Coronary artery (tissue), 2 donors: Measurements from ENCODE around the gene KRTAP10-1.

Source experiments
- DNase-seq: peaks from one replicate; pipeline ENCODE4 v3.0.0-alpha.2; 2017; ENCODE audit warnings: low spot score
- H3K27ac ChIP-seq, 2 donors: fragments of 200-600 bp; sonication (generic); one replicate each; pipeline ENCODE4 v1.5.1; 2016 to 2019
- H3K4me3 ChIP-seq: fragments of 200-600 bp; sonication (generic); 2 replicates; pipeline ENCODE4 v1.5.1; 2016; ENCODE audit warnings: mild to moderate bottlenecking, moderate library complexity
- TF ChIP-seq, protein P1 (sequence below): fragments of 200-600 bp; sonication (generic); IDR thresholded peaks from one replicate; pipeline ENCODE4 v1.5.1; 2019; ENCODE audit warnings: antibody characterized with exemption

KRTAP10-1 gene, protein sequence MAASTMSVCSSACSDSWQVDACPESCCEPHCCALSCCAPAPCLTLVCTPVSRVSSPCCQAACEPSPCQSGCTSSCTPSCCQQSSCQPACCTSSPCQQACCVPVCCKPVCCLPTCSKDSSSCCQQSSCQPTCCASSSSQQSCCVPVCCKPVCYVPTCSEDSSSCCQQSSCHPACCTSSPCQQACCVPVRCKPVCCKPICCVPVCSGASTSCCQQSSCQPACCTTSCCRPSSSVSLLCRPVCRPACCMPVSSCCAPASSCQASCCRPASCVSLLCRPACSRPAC

DNA sequence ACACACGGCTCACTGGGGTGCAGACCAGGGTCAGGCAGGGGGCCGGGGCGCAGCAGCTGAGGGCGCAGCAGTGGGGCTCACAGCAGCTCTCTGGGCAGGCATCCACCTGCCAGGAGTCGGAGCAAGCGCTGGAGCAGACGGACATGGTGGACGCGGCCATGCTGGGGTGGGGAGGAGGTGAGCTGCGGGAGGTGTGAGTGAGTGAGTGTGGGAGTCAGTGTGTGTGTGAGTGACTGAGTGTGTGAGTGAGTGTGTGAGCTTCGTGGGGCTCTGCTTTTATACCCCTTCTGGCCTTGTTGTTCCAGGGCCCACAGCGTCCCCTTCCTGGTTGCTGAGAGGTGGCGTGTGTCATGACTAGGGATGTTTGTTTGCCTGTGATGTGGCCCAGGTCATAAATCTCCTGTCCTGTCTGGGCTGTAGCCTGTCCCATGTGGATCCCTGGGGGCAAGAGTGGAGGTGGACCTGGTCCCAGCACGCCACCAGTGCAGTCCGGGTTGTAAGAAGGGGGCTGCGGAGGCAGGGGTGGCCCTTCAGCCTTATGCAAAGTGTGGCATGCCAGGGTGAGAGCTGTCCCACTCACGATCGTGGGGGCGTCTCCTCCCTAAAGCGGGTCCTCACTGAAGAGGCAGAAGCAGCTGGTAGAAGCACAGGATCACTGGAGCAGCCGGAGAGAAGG lies at the start of gene KRTAP10-1:
TSS of gene KRTAP10-1 (minus strand) at position 205 of the 676 bp plus-strand sequence. CDS start at position 160, 45 bp downstream.
- H3K4me3 ChIP-seq, result no peak within 1 kb of the TSS
- no peak within 1 kb of the TSS for H3K27ac ChIP-seq
- TF ChIP-seq, protein P1, sequence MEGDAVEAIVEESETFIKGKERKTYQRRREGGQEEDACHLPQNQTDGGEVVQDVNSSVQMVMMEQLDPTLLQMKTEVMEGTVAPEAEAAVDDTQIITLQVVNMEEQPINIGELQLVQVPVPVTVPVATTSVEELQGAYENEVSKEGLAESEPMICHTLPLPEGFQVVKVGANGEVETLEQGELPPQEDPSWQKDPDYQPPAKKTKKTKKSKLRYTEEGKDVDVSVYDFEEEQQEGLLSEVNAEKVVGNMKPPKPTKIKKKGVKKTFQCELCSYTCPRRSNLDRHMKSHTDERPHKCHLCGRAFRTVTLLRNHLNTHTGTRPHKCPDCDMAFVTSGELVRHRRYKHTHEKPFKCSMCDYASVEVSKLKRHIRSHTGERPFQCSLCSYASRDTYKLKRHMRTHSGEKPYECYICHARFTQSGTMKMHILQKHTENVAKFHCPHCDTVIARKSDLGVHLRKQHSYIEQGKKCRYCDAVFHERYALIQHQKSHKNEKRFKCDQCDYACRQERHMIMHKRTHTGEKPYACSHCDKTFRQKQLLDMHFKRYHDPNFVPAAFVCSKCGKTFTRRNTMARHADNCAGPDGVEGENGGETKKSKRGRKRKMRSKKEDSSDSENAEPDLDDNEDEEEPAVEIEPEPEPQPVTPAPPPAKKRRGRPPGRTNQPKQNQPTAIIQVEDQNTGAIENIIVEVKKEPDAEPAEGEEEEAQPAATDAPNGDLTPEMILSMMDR, result no peak
- DNase-seq, result peak; percentile 52

DNA sequence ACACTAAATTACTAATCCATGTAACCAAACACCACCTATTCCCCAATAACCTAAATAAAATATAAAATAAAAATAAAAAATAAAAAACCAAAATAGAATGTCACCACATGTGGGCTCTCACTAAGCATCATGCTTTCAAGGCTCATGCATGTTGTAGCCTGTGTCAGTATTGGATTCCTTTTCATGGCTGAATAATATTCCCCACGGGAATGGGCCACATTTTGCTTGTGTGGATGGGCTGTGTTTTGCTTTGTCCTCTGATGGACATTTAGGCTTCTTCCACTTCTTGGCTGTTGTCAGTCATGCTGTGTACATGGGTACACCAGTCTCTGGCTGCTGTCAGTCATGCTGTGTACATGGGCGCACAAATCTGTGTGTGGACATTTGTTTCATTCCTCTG lies 49.1 kb upstream of the KRTAP10-1 start:
- DNase-seq, result no peak
- TF ChIP-seq, protein P1, result no peak
- Histone ChIP-seq H3K4me3 (no peak overlapping the region), H3K27ac (no peak overlapping the region)

DNA sequence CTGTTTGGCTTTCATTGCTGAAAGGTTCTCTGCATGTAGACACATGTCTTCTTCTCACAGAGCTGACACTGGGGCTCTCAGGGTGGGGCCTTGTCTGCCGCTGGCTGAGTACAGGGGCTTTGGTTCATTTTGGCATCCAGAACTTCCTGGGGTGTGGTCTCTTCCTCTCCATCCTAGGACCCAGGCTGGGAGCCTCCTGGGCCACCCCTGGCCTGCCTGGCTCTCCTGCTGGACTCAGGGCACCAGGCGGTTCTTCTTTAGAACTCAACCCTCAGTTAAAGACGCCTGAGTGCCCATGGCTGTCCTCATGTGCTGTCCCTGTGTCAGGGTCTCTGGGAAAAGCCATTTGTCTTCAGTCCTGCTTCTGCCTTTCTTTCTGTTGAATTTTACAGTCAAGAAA lies 45.9 kb upstream of the KRTAP10-1 start:
- no peak overlapping the region for H3K4me3 ChIP-seq
- DNase-seq, result no peak
- TF ChIP-seq, protein P1, result no peak
- no peak overlapping the region for H3K27ac ChIP-seq

DNA sequence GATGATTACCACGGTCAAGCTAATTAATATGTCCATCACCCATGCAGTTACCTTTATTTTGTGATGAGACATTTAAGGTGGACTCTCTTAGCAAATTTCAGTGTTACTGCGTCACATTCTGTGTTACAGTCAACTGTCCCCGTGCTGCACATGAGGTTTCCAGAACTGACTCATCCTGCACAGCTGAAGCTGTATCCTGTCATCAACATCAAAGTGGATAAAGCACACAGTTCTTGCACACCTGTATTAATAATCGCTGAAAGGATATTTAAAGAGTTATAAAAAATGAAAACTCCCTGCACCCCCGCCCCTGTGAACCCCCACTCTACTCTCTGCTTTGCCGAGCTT lies 43.8 kb upstream of the KRTAP10-1 start:
- DNase-seq, result no peak
- H3K27ac ChIP-seq, result no peak overlapping the region
- H3K4me3 ChIP-seq, result no peak overlapping the region
- TF ChIP-seq, protein P1, result no peak

DNA sequence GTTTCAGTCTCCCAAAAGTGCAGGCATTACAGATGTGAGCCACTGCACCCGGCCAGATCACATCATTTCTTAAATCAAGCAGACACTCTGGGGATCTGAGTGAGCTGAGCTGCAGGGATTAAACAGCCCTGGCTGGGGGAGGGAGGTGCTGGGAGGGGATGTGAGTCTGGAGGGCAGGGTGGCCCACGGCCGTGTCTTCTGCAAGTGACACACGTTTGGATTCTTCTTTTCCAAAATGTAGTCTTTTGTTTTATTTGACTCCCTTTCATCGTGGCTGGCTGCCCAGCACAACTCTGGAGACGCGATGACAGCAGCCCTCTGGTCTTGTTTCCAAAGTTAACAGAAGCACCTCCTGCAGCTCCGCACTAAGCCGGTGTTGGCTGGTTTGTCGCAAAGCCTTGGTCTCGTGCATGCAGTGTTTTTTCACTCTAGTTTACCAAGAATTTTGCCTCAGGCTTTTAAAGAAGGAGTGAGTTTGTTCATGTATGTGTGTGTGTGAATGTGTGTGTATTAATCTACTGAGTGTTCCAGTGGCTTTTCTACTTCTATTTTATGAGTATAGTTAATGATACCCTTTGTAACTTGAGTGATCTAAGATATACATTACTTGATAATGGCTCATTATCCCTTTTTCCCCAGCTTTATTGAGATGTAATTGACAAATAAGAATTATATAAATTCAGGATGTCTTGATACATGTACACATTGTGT lies 43.2 kb upstream of the KRTAP10-1 start:
- Histone ChIP-seq H3K4me3 (no peak overlapping the region), H3K27ac (no peak overlapping the region)
- DNase-seq, result no peak
- TF ChIP-seq, protein P1, result no peak

DNA sequence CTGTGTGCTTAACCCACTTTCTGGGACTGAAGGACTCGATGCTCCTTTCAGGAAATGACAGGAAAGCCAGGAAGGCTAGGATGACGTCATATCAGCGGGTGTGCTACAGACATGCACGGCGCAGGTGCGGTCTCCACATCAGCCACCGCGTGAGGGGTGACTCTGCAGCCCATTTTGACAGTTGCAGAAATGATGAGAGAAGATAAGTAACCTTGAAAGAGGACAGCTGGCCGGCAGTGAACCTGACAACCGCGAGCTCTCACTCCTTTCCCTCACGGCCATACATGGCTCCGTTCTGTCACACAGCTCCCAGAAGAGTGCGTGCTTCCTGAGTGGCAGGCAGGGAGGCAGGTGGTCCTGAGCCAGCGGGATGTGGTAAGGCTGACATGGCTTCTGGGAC lies 42.1 kb upstream of the KRTAP10-1 start:
- Histone ChIP-seq H3K27ac (no peak overlapping the region), H3K4me3 (no peak overlapping the region)
- TF ChIP-seq, protein P1, result no peak
- DNase-seq, result no peak
